GM18508 (cell line): ENCODE measurements around the gene DLG2.
"Not testable (repeated sequence)": the region's sequence is repeated elsewhere in the genome, so short reads cannot be mapped to it uniquely, and the experiment has no call there.

Experiments used
- ATAC-seq: cut with Tn5 transposase; IDR thresholded peaks from one replicate; pipeline ENCODE4 v1.9.1; 2021; ENCODE audit warnings: moderate number of reproducible peaks; ENCODE audit not compliant: insufficient read depth, unreplicated experiment

DLG2 gene

DNA sequence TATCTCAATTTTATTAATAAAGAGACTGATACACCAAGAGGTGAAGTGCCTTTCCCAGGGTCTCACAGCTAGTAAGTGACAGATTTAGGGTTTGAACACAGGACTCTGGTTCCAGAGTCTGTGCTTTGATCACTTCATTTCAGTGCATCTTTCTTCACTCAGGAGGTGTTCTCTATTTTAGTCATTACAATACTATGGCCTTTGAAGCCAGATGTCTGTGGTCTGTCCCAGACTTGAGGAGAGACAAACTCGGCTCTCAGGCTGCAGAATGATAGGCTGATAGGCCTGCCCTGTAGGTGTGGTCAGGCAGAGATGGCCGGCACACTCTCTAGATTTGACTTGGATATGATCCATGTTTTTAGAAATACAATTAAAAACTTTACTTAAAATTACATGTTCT, 1862.5 kb downstream of the DLG2 start:
- no peak for ATAC-seq

DNA sequence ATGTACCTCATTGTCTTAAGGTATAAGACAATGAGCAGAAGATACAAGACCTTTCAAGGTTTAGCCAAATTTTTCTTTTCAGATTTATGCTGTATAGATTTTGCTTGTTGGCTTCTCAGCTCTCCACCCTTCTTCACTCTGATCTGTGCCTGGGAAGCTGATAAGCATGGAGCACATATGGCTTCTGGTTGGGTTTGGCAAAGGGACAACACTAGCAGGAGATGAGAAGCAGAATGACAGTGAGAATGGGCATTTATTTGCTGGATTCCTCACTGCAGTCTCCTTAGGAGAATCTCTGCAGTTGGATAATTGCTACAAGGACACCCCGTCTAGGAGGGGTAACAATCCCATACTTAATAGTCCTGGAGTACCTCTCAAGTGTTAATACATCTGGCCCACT, 1866.2 kb downstream of the DLG2 start:
- ATAC-seq = no peak

DNA sequence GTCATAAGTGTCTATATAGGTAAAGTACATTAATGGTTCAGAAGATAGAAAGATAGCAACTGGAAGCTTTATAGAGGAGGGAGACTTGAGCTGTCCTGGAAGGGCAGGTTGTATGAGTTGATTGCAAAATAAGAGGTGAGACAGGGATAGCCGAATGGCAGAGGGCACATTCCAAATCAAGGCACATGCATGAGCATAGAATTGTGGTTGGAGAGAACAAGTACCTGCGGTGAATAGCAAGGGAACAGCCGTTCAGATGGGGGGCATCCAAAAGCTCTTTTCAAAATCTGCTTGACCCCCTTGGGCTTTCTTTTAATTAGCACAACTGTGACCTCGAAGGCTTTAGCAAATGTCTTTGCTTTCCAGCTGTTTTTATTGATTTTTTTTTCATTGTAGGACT, 1868.0 kb downstream of the DLG2 start:
- ATAC-seq = no peak

DNA sequence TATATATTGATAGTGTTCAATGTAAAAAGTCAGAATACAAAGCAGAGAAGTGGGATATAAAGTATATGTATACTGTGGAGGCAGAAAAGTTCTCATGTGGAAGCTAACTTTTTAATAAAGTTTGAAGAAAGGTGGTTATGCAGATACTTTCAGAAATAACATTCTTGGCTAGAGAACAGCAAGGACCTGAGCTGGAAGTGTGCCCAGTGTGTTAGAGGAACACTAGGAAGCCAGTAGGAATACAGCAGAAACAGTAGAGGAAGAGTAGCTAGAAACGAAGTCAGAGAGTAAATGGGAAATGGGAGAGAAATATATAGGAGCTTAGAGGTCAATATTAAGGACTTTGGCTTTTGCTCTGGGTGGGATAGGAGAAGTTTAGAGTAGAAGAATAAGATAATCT, 1876.1 kb downstream of the DLG2 start:
- ATAC-seq = no peak

DNA sequence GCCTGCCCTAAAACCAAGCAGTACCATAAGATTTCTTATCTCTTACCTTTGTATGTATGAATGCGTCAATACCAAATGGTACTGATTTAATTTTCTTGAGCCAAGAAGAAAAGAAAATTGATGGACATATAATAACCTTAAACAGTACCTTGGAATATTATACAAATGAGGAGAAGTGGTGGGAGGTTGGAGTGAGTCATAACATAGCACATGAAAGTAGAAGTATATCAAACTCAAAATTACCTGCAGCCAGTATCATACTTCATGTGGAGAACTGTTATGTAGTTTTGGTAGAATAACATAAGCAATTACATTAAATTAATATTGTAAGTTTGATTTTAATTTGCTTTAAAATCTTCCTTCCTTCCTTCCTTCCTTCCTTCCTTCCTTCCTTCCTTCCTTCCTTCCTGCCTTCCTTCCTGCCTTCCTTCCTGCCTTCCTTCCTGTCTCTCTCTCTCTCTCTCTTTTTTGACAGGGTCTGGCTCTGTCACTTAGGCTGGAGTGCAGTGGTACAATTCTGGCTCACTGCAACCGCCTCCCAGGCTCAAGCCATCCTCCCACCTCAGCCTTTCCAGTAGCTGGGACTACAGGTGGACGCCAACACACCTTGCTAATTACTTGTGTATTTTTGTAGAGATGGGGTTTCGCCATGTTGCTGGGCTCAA, 1880.1 kb downstream of the DLG2 start:
- no peak for ATAC-seq

DNA sequence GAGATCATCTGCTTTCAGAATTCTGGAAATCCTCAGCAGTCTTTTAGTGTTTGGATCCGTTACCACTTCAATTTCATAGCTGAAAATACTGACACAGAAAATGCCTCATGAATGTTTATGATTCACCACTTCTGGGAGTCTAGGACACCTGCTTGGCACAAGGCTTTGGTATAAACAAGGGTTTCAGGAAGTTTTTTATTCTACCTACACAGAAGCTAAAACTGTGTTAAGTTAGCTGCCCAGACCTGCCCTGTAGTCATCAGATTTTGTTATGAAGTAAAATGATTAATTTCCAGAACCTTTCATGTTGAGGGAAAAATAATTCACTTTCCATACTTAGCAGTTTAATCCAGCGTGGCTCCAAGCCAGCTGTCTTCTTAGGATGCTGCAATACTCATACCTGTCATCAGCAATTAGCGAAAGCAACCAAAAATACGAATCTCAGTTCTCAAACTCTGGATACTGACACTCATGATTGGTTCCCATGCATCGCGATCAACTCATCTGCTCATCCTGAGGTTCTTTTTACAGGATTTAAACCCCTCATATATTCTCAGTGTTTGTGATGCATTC, 1882.4 kb downstream of the DLG2 start:
- ATAC-seq = no peak

DNA sequence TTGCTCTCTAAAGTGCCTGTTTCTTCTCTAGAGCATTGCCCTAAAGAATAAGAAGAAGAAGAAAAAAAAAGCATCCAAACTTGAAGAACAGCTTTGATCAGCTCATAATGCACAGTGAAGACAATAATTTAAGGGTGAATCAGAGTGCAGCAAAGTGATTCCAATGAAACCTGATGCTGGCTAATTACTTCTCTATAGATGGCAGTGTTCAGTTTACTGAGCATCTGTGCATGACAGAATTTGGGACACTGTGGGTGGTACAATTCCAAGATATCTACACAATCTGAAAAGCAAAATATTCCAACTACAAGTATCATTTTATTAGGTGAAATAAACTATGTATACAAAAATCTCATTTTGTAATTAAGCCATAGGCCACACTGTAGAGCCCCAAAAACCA, 1890.5 kb downstream of the DLG2 start:
- no peak for ATAC-seq

DNA sequence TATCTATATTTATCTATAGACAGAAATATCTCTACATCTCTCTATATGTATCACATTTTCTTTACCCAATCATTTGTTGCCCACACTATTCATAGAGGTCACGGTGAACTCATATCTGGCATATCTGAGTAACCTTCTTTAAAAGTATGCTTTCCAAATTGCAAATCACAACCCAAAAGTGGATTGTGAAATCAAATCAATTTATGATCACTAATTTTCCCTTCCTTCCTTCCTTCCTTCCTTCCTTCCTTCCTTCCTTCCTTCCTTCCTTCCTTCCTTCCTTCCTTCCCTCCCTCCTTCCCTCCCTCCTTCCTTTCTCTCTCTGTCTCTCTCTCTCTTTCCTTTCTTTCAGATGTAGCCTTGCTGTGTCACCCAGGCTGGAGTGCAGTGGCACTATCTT, 1893.0 kb downstream of the DLG2 start:
- no peak for ATAC-seq

DNA sequence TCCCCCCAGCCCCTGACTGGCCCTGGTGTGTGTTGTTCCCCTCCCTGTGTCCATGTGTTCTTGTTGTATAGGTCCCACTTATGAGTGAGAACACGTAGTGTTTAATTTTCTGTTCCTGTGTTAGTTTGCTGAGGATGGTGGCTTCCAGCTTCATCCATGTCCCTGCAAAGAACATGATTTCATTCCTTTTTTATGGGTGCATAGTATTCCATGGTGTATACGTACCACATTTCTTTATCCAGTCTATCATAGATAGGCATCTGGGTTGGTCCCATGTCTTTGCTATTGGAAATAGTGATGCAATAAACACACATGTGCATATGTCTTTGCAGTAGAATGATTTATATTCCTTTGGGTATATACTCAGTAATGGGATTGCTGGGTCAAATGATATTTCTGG, 1895.9 kb downstream of the DLG2 start:
- not testable (repeated sequence) for ATAC-seq

DNA sequence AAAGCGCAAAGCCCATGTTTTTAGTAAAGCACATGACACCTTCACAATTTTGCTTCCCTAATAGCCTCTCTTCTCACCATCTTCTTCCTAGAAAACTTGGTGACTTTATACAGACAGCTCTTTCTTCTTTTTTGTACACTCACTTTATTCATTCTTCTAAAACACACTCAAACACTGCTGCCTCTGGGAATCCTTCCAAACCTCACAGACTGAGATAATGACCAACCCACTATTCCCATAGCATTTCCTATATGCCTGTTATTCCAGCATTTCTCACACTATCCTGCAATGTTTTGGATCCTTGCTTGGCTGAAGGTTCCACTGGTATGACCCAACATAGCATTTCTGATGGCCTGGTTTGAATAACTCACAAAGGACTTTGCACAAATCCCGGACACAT, 1898.9 kb downstream of the DLG2 start:
- ATAC-seq = no peak

DNA sequence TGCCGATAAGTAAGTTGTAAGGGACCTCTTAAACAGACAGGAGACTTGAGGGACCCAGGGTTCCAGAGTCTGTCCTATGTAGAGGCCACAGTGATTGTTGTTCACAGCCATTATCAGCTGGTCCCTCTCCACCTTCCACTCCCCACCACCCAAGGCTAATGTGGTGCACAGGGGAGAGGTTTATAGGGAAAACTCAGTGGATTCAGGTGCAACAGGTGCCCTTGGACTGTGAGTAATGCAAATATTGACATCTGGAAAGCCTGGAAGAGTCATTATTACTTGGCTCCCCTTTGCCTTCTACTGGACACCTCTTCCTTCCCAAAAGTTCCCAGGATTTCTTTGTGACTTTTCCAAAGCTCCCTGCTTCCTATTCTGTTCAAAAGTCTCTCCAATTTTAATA, 1899.9 kb downstream of the DLG2 start:
- no peak for ATAC-seq

DNA sequence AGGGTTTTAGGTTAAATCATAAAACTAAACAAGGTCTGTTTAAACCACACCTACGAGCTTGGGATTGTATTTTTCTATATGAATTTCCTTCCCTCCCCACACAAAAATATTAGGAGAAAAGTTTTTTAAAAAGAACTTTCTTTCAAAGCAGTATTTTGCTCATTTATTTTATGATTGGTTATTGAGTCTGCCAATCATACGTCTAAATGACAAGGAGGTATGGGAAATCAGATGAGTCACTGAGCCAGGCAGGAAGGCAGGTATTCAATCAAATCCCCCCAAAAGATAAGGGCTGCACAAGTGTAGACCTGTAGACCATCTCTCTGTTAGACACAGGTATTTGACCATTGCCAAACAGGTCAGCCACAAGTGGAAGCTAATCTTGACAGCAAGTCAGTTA, 1900.8 kb downstream of the DLG2 start:
- ATAC-seq = no peak

DNA sequence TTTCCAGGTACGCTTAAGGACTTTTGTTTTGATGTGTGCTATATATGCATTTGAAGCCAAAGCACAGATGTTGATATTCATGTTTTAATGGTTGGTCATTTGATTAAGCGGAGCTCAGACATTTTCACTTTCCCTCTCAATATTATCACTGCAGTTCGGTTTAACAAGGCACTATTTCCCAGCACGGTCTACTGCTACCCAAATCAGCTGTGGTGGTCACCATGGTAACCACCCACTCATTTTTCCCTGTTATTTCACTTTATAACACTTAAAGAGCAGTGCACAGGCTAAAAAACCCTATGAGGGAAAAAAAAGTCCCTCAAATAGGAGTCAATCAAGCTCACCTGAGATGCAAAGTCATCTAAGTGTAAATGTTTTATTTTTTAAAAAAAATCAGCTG, 1901.4 kb downstream of the DLG2 start:
- no peak for ATAC-seq

DNA sequence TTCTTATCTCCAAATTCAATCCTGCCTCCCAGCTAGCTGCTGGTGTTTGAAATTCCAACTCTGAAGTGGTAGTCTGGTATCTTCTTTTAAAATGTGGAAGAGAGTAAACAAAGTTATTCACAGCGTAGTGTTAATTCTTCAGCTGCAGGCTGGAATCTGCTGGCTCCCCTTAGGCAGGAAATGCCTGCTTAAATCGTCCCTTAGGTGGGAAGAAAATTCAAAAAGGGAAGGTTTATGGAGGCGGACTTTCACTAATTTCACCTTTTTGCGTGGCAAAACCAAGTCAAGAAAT, 1901.9 kb downstream of the DLG2 start:
- no peak for ATAC-seq

DNA sequence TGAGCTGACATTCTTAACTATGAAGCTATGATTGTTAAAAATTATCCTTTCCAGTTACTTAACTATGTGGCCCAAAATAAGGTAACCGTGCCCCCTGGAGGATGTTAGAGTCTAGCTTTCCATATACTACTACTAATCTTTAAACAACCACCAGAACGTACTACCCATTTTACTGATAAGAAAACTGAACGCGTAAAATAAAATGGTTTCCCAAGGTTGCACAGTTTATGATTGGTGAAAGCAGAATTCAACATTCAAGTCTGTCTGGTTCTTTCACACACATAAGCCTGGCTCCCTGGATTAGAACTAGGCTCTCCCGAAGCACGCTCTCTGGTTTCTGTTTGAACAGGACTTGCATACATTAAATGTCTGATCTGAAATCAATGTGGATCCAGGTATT, 1903.1 kb downstream of the DLG2 start:
- ATAC-seq = no peak

DNA sequence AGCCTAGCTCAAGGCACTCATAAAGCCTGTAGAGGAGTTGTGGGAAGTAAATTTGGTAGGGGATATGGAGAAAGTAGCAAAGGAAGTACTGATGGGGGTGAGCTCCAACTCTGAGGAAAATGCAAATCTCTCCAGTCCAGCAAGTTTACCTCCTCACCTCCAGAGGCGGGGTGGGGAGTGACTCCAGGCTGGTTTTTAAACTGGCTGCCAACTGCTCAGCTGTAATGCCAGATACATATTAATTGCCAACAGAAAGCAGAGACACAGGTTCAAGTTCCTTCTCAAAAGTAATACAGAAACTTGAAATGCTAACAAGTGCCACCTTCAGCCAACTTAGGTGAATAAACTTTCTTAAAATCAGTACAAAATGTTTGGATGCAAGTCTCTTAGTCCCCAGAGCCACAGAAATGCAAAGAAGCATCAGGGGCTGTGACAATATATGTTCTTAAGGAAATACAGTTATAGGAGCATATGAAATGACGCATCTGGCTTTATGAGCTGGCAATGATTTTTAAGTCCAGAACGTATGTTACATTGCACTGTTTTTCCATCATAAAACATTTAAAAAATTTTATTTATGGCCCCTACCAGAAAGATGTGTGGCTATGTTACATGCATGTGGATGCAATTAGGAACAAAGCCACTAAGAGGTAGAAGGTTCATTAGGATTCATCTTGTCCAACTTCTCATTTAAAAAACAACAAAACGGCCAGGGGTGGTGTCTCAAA, 1904.6 kb downstream of the DLG2 start:
- ATAC-seq = no peak

DNA sequence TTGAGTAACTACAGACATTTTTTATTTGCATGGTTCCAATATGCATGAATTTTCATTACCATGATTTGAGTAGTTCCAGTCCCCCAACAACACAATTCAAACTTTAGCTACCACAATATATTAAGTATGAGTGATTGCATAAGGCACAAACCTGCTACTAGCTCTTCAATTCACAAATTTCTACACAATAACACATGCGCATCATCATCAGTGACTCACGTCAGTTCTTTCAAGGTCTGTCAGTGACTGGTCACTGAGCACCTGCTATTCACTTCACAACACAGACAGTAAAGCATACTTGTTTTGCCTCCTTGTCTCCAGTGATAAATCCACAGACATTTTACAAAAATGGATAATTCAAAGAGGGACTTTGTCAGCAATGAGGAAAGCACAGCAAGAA, 1905.9 kb downstream of the DLG2 start:
- ATAC-seq = no peak

DNA sequence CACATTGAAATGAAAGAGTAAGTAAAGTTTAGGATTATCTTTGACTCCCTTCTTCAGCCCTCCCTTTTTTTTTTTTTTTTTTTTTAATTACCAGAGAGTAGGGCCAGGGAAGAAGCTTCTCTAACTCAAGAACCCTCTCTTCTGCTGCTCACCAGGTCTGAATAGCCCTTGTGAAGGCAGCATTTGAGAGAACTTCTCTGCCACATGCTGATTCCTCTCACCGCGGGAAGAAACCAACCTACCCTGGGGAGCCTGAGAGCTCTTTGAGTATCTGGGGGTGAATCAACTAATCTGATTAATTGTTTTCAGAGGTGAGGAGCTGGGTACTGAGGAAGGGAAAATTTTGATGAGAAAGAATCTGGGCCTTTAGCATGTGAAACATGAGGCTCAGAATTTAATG, 1906.5 kb downstream of the DLG2 start:
- ATAC-seq = no peak

DNA sequence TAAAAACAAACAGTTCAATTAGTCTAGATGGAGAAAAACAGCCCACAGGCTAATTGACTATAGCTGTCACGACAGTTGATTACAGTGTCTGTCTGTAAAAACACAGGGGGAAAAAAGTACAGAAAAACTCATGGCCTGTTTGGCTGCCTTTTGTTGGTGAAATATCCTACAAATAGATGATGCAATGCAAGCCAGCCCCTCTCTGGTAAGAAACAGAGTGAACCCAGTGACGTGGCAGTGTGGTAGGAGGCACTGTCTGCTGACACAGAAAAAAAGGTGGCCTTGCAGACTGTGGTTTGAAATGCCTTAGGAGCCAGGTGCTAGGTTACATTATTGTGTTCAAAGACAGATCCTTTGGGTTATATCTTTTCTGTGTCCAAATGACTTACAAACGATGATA, 1909.6 kb downstream of the DLG2 start:
- no peak for ATAC-seq

DNA sequence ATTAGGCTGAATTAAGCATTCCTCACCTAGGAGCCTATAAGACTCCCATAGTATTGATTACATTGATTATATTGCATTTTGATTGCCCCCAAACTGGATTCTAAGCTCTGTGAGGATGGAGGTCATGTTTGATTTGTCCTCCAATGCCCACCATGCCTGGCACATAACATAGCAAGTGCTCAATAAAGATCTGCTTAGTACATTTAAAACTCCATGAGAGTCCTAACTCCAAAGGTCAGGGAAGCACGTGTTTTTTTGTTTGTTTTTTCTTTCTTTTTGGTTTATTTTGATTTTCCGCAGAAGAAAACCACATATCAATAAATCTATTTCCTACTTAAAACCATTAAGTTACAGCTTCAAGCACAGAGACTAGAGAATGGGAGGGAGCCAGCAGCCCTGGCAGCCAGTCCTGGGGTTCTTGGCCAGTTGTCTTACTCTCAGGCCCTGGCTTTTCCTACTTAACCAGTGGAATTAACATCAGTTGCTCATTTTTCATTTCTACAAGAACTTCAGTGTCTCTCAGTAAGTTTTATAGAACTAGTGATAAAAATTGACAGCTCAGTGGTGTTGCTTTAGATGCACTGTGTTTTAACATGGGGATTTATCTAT, 1911.1 kb downstream of the DLG2 start:
- no peak for ATAC-seq

DNA sequence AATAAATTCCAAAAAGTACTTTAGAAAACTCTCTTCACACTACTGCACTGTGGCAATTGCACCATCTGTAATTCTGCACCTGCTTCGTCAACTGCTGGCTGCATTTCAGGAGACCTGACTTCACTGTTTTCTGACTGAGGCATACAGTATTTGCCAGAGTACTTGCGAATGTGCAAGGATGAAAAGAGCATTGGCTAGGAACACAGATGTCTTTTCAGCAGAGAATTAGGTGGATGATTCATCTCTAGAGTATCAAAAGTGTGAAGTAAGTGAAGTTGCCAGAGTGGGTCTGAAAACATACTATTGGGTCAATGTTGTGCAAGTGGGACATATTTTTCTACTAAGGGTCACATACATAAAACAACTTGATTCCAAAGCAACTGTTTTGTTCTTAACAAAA, 1913.4 kb downstream of the DLG2 start:
- no peak for ATAC-seq

DNA sequence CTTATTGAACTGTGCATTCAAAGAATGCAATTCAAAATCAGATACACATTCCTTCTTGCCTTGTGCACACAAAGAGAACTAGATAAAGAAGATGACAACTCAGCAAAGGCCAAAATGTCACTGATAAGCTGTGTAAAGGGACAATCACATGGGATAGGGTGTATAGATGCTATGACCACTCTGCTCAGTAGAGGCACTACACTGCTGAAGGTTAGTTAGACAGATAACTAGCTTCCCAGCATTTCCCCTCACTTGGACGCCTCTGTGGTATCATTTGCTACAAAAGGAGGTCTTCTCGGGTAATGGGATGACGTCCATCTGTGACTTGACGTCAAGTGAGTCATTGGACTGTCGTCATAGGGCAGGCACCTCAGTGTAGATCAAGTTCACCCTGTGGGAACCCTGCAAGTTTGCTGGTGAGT, 1916.0 kb downstream of the DLG2 start:
- ATAC-seq = no peak
